T-helper 17 cell (primary cell): ENCODE results near the gene LRMDA. TPM values are rescaled to one million over a fixed set of nuclear protein-coding genes. Genes with fewer than 3 reads are reported as not detected.

ENCODE experiments used
- ATAC-seq: fragments of 150-1000 bp; cut with Tn5 transposase; 2 replicates; pipeline ENCODE4 v1.10.0; 2021; ENCODE audit warnings: mild to moderate bottlenecking, moderate library complexity
- DNase-seq, 3 donors: peaks; one replicate each; pipeline versions ENCODE4 v3.0.0 to v3.0.0-alpha.2; 2020 to 2021
- H3K9me3 ChIP-seq: one replicate; pipeline ENCODE4 v1.7.0; 2013; ENCODE audit warnings: low read length, mild to moderate bottlenecking; ENCODE audit not compliant: control insufficient read depth, poor library complexity, severe bottlenecking
- H3K27ac Mint-ChIP-seq: one replicate; pipeline ENCODE4 v1.8.0; 2022; ENCODE audit warnings: mild to moderate bottlenecking, moderate library complexity, mixed read lengths
- H3K27me3 Mint-ChIP-seq: one replicate; pipeline ENCODE4 v1.8.0; 2022; ENCODE audit warnings: mixed read lengths
- H3K36me3 Mint-ChIP-seq: one replicate; pipeline ENCODE4 v1.8.0; 2022; ENCODE audit warnings: low read depth, mixed read lengths
- H3K4me1 Mint-ChIP-seq: one replicate; pipeline ENCODE4 v1.8.0; 2022; ENCODE audit warnings: mild to moderate bottlenecking, mixed read lengths
- H3K4me3 Mint-ChIP-seq: one replicate; pipeline ENCODE4 v1.8.0; 2022; ENCODE audit warnings: mild to moderate bottlenecking, moderate library complexity, mixed read lengths
- total RNA-seq, 4 donors: library from RNA in 2 of 4; stranded (reverse) in 2 of 4; gene quantifications; one replicate each; pipeline ENCODE4 v1.2.3 and lab custom pipeline; 2022 to 2026

Gene LRMDA
- total RNA-seq, 2 donors from 2014 or later, result not detected

- ATAC-seq (no peak), DNase-seq (no peak)
- Mint-ChIP-seq H3K4me1 (no peaks in the 10 kb centered on the region), H3K4me3 (no peak overlapping the region), H3K27me3 (no peaks in the 10 kb centered on the region), H3K36me3 (no peaks in the 10 kb centered on the region), H3K27ac (no peak overlapping the region)
- H3K9me3 ChIP-seq, result no peaks in the 10 kb centered on the region
Observed at GRCh38 chr10:76296957-76297356, 865.5 kb downstream of the LRMDA start.

DNA sequence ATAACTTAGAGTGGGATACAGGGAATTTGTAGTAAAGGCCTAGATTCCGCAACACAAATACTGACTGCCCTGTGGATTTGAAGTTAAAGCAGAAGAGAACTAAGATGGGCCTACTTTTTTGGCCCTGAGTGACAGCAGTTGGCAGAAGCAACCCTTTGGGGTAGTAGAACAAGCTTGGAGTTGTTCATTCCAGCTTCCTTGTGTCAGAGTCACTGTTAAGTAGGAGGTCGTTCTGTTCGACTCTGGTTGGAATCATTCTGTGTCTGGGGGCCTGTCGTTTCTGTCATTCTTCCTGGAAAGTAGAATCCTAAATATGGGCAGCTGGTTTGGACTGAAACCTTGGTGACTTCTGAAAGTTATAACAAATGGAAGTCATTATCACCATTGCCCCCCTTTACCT is 865.9 kb downstream of the LRMDA start:
- no peak overlapping the region for H3K27ac Mint-ChIP-seq
- H3K9me3 ChIP-seq, result no peaks in the 10 kb centered on the region
- ATAC-seq, result no peak
- no peaks in the 10 kb centered on the region for H3K4me1 Mint-ChIP-seq
- H3K27me3 Mint-ChIP-seq, result no peaks in the 10 kb centered on the region
- no peak for DNase-seq
- H3K36me3 Mint-ChIP-seq, result no peaks in the 10 kb centered on the region
- H3K4me3 Mint-ChIP-seq, result no peak overlapping the region

- Mint-ChIP-seq H3K36me3 (no peaks in the 10 kb centered on the region), H3K27me3 (no peaks in the 10 kb centered on the region), H3K4me1 (no peaks in the 10 kb centered on the region), H3K27ac (no peak overlapping the region), H3K4me3 (no peak overlapping the region)
- no peak for ATAC-seq
- no peaks in the 10 kb centered on the region for H3K9me3 ChIP-seq
- DNase-seq, result no peak
Observed at GRCh38 chr10:76297780-76298281, 866.4 kb downstream of the LRMDA start.

- Mint-ChIP-seq H3K4me1 (no peaks in the 10 kb centered on the region), H3K27ac (no peak overlapping the region), H3K4me3 (no peak overlapping the region), H3K36me3 (no peaks in the 10 kb centered on the region), H3K27me3 (no peaks in the 10 kb centered on the region)
- ATAC-seq (no peak), DNase-seq (no peak)
- H3K9me3 ChIP-seq, result no peaks in the 10 kb centered on the region
Observed at GRCh38 chr10:76298329-76298728, 866.9 kb downstream of the LRMDA start.

DNA sequence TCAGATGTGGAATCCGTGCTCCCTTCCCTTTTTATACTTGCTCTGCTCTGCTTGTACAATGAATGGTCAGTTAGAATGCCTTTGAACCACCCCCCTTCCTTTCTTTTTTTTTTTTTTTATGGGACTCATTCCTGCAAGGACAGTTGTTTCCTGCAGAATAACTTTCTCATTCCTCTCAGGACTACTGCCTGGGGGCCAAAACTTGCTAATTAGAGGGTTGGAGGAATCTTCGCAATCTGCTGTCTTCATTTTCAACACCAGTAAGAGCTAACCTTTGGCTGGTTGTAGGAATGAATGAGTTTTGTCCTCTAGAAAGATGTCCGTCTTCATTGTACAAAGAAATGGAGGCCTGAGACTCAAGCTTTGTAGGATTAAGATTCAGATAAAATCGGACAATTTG is 868.1 kb downstream of the LRMDA start:
- no peak overlapping the region for H3K27ac Mint-ChIP-seq
- no peaks in the 10 kb centered on the region for H3K9me3 ChIP-seq
- DNase-seq (no peak), ATAC-seq (no peak)
- H3K4me1 Mint-ChIP-seq, result no peaks in the 10 kb centered on the region
- H3K4me3 Mint-ChIP-seq, result no peak overlapping the region
- no peaks in the 10 kb centered on the region for H3K36me3 Mint-ChIP-seq
- H3K27me3 Mint-ChIP-seq, result no peaks in the 10 kb centered on the region

- H3K4me1 Mint-ChIP-seq, result no peaks in the 10 kb centered on the region
- no peaks in the 10 kb centered on the region for H3K9me3 ChIP-seq
- H3K4me3 Mint-ChIP-seq, result no peak overlapping the region
- no peaks in the 10 kb centered on the region for H3K36me3 Mint-ChIP-seq
- ATAC-seq (no peak), DNase-seq (no peak)
- H3K27me3 Mint-ChIP-seq, result no peaks in the 10 kb centered on the region
- no peak overlapping the region for H3K27ac Mint-ChIP-seq
Observed at GRCh38 chr10:76301211-76301610, 869.8 kb downstream of the LRMDA start.

GRCh38 chr10:76301950-76302349 is 870.5 kb downstream of the LRMDA start:
- Mint-ChIP-seq H3K36me3 (no peaks in the 10 kb centered on the region), H3K4me3 (no peak overlapping the region), H3K4me1 (no peaks in the 10 kb centered on the region), H3K27me3 (peaks cover 4% of the 10 kb centered on the region), H3K27ac (no peak overlapping the region)
- H3K9me3 ChIP-seq, result no peaks in the 10 kb centered on the region
- DNase-seq, result no peak
- no peak for ATAC-seq

- H3K36me3 Mint-ChIP-seq, result no peaks in the 10 kb centered on the region
- H3K27me3 Mint-ChIP-seq, result peaks cover 9% of the 10 kb centered on the region
- H3K4me3 Mint-ChIP-seq, result no peak overlapping the region
- H3K4me1 Mint-ChIP-seq, result no peaks in the 10 kb centered on the region
- ATAC-seq (no peak), DNase-seq (no peak)
- H3K27ac Mint-ChIP-seq, result no peak overlapping the region
- no peaks in the 10 kb centered on the region for H3K9me3 ChIP-seq
Observed at GRCh38 chr10:76302481-76302880, 871.1 kb downstream of the LRMDA start.

GRCh38 chr10:76302961-76303630 is 871.7 kb downstream of the LRMDA start:
- Mint-ChIP-seq H3K4me1 (no peaks in the 10 kb centered on the region), H3K4me3 (no peak overlapping the region), H3K27ac (no peak overlapping the region), H3K36me3 (no peaks in the 10 kb centered on the region), H3K27me3 (peaks cover 9% of the 10 kb centered on the region)
- no peak for ATAC-seq
- DNase-seq, result no peak
- H3K9me3 ChIP-seq, result no peaks in the 10 kb centered on the region

DNA sequence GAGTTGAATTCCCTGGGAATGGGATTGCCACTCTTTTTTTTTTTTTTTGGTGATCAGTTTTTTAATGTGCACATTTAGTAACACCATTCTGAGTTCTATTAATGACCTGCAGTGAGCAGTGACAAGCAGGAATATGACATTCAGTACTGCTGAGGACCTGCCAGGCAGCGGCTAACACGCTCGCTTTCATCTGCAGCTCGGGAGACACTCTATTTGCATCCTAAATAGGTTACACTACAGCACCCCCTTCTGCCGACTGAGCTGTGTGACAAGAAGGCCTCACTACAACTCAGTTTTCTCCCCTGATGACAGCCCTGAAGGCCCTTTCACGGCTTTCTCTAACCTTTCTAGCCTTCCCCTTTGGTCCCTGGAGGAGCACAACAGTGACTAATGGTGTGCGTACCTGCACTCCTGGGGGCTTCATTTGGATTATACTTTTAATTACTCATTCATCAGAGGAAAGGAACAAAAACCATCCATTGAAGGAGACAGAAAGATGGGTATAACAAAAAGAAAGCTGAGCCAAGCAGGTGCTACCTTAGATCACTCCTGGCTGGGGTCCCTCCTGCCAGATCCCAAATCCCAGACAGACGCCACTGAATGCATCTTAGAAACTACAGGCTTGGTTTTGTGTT is 872.4 kb downstream of the LRMDA start:
- no peaks in the 10 kb centered on the region for H3K36me3 Mint-ChIP-seq
- no peaks in the 10 kb centered on the region for H3K9me3 ChIP-seq
- peaks cover 9% of the 10 kb centered on the region for H3K27me3 Mint-ChIP-seq
- H3K4me1 Mint-ChIP-seq, result no peaks in the 10 kb centered on the region
- no peak overlapping the region for H3K4me3 Mint-ChIP-seq
- H3K27ac Mint-ChIP-seq, result no peak overlapping the region
- ATAC-seq (no peak), DNase-seq (no peak)

- no peaks in the 10 kb centered on the region for H3K36me3 Mint-ChIP-seq
- no peaks in the 10 kb centered on the region for H3K9me3 ChIP-seq
- no peak overlapping the region for H3K27ac Mint-ChIP-seq
- DNase-seq (no peak), ATAC-seq (no peak)
- no peaks in the 10 kb centered on the region for H3K4me1 Mint-ChIP-seq
- no peak overlapping the region for H3K4me3 Mint-ChIP-seq
- peaks cover 9% of the 10 kb centered on the region for H3K27me3 Mint-ChIP-seq
Observed at GRCh38 chr10:76305930-76306615, 874.6 kb downstream of the LRMDA start.

DNA sequence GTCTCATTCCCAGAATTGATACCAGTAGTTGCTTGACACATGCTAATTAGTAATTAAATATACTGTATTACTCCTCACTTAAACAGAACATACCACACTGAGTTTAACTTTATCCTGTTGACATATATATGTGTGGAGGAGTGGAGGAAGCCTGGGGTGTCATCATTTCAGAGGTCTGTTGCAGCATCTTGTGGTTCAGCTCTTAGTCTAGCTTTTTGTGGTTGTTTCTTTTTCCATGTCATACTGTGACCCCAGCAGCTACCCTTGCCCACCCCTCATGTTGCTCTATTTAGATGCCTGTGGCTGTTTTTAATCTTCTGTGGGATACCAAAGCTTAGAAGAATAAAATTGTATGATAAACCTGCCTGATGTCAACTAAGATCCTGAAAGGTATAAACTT is 875.4 kb downstream of the LRMDA start:
- H3K4me1 Mint-ChIP-seq, result no peaks in the 10 kb centered on the region

DNA sequence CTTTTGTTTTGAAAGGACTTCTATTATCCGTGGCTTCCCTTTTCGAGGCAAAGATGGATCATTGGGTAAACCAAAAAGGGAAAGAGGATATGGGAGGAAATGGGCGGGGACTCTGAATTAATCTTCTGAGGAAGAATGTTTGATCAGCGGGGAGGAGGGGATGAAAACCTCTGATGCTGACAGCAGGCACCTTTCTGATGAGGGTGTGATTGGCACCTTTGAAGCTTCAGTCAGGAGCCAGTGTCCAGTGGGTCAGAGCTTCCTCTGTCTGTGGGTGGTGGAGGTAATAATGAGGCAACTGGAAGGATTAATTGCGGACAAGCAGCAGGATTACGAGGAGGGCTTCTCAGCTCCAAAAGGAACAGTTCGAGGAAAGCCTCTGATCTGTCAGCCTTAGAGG is 877.6 kb downstream of the LRMDA start:
- Mint-ChIP-seq H3K27me3 (peaks cover 9% of the 10 kb centered on the region), H3K36me3 (no peaks in the 10 kb centered on the region), H3K4me3 (no peak overlapping the region), H3K4me1 (no peaks in the 10 kb centered on the region), H3K27ac (no peak overlapping the region)
- ATAC-seq, result no peak
- DNase-seq, result no peak
- H3K9me3 ChIP-seq, result no peaks in the 10 kb centered on the region

More for the DNA sequence above, 875.4 kb downstream of the LRMDA start:
- no peak for DNase-seq
- Mint-ChIP-seq H3K36me3 (no peaks in the 10 kb centered on the region), H3K27ac (no peak overlapping the region), H3K4me3 (no peak overlapping the region), H3K27me3 (peaks cover 9% of the 10 kb centered on the region)
- ATAC-seq, result no peak
- H3K9me3 ChIP-seq, result no peaks in the 10 kb centered on the region
